Endothelial cell of umbilical vein (primary cell): ENCODE data around the gene KAZN. TPM values are rescaled to one million over a fixed set of nuclear protein-coding genes. Genes with fewer than 3 reads are reported as not detected.

Experiments
- BruUV-seq: library from RNA; stranded (reverse); fragments of 400-500 nt; replicated peaks from 2 replicates; lab custom pipeline; 2021; lab: Mats Ljungman, UMichigan
- CTCF ChIA-PET: fragments of 300-600, 350-600 bp; sonication (Branson Sonifier 250); formaldehyde crosslinking; loops from one replicate; lab custom pipeline; 2021; ENCODE audit warnings: antibody characterized with exemption, inconsistent platforms; lab: Charles Lee
- POLR2A ChIA-PET: fragments of 300-600, 350-600 bp; sonication (Branson Sonifier 250); formaldehyde crosslinking; loops from one replicate; lab custom pipeline; 2021; ENCODE audit warnings: antibody characterized with exemption, inconsistent platforms; lab: Charles Lee
- DNase-seq: peaks from one replicate; pipeline ENCODE4 v3.0.0-alpha.2; 2011; ENCODE audit warnings: low read depth, low spot score
- FAIRE-seq: peaks from 2 replicates; lab custom pipeline; 2011; peaks lifted over from hg19 to GRCh38; lab: Jason Lieb, UNC
- H2AFZ ChIP-seq: 2 replicates; pipeline ENCODE4 v1.6.0; 2012; ENCODE audit warnings: low read depth, low read length, control low read depth, inconsistent platforms
- H3K27ac ChIP-seq: 2 replicates; pipeline ENCODE4 v1.5.1; 2011; ENCODE audit warnings: low read depth, mild to moderate bottlenecking, control low read depth, low read length, moderate library complexity; ENCODE audit not compliant: insufficient read depth
- H3K27me3 ChIP-seq, 2 experiments: 2 replicates each; pipeline versions ENCODE4 v1.6.0 to v1.6.1; 2011; ENCODE audit warnings: low read length in 2 of 2, mixed read lengths in 1 of 2; ENCODE audit not compliant: control insufficient read depth in 2 of 2, insufficient read depth in 2 of 2
- H3K36me3 ChIP-seq, 2 experiments: 2 replicates in 1 of 2; 3 replicates in 1 of 2; pipeline ENCODE4 v1.5.1; 2011; ENCODE audit warnings: low read length in 2 of 2, mild to moderate bottlenecking in 1 of 2, moderate library complexity in 1 of 2; ENCODE audit not compliant: control insufficient read depth in 2 of 2, insufficient read depth in 2 of 2; ENCODE audit errors: extremely low read depth in 1 of 2
- H3K4me1 ChIP-seq: 3 replicates; pipeline ENCODE4 v1.5.1; 2011; ENCODE audit warnings: mild to moderate bottlenecking, low read length; ENCODE audit not compliant: control insufficient read depth, insufficient read depth; ENCODE audit errors: extremely low read depth
- H3K4me2 ChIP-seq: 2 replicates; pipeline ENCODE4 v1.6.1; 2011; ENCODE audit warnings: low read length, control low read depth, mixed read lengths; ENCODE audit not compliant: insufficient read depth
- H3K4me3 ChIP-seq, 3 experiments: fragments of 200-600 bp in 1 of 3; sonication (generic), shearing (Covaris generic) in 1 of 3; replicated peaks in 1 of 3; 2 replicates each; pipeline ENCODE4 v1.5.1; 2011 to 2016; ENCODE audit warnings: control low read depth in 3 of 3, low read length in 3 of 3, mild to moderate bottlenecking in 2 of 3, inconsistent platforms in 1 of 3, low read depth in 1 of 3, moderate library complexity in 1 of 3; ENCODE audit not compliant: insufficient read depth in 1 of 3
- H3K79me2 ChIP-seq: 2 replicates; pipeline ENCODE4 v1.6.0; 2012; ENCODE audit warnings: low read length, inconsistent platforms; ENCODE audit not compliant: control insufficient read depth, insufficient read depth
- H3K9ac ChIP-seq: replicated peaks from 2 replicates; pipeline ENCODE3; 2011; ENCODE audit warnings: low read length, control low read depth; ENCODE audit not compliant: insufficient read depth; ENCODE audit errors: extremely low read depth
- H3K9me1 ChIP-seq: replicated peaks from 3 replicates; pipeline ENCODE4 v1.6.0; 2011; ENCODE audit warnings: mild to moderate bottlenecking, low read length; ENCODE audit not compliant: control insufficient read depth, insufficient read depth; ENCODE audit errors: extremely low read depth
- H3K9me3 ChIP-seq: replicated peaks from 2 replicates; pipeline ENCODE4 v1.5.1; 2012; ENCODE audit warnings: low read length, inconsistent platforms; ENCODE audit not compliant: control insufficient read depth, insufficient read depth
- H4K20me1 ChIP-seq: replicated peaks from 2 replicates; pipeline ENCODE3; 2011; ENCODE audit warnings: mild to moderate bottlenecking, low read length; ENCODE audit not compliant: control insufficient read depth, insufficient read depth; ENCODE audit errors: extremely low read depth
- EZH2 ChIP-seq: IDR thresholded peaks from 2 replicates; pipeline ENCODE4 v1.6.1; 2012; ENCODE audit warnings: borderline replicate concordance, low read depth, mild to moderate bottlenecking, moderate library complexity, low read length, inconsistent platforms; ENCODE audit not compliant: severe bottlenecking
- GATA2 ChIP-seq: IDR thresholded peaks from 2 replicates; pipeline ENCODE4 v1.7.0; 2011; ENCODE audit warnings: low read depth, mild to moderate bottlenecking, moderate library complexity, mixed read lengths, low read length; ENCODE audit not compliant: insufficient read length, insufficient read depth
- JUN ChIP-seq: IDR thresholded peaks from 2 replicates; pipeline ENCODE4 v1.6.1; 2011; ENCODE audit warnings: borderline replicate concordance, low read depth; ENCODE audit not compliant: insufficient read length, insufficient read depth
- dilution Hi-C: fragments of 300-500 bp; cut with MboI; formaldehyde crosslinking; loops from one replicate; pipeline ENCODE4 v1.15.0; 2019; ENCODE audit warnings: low sequenced_read_pairs; ENCODE audit not compliant: extremely low pct_ligation_motif_present
- intact Hi-C: fragments of 100-400 bp; cut with micrococcal nuclease; formaldehyde crosslinking; loops from one replicate; pipeline ENCODE4 v1.10.0; 2022
- polyA plus RNA-seq, 4 experiments: library from polyadenylated mRNA; depleted of rRNA in 3 of 4; stranded (reverse) in 3 of 4; unstranded in 1 of 4; fragments of >200 nt; gene quantifications; 2 replicates each; pipeline versions ENCODE4 v1.2.1 to v1.2.3, GENCODE V29; 2011 to 2012; ENCODE audit warnings: missing spikeins in 1 of 4
- total RNA-seq: library from RNA; stranded (reverse); gene quantifications from 2 replicates; pipeline ENCODE4 v1.2.3, GENCODE V29; 2021
- TF ChIP-seq, protein P1 (sequence below), 2 donors: IDR thresholded peaks; 1 replicate in 1 of 2; 2 replicates in 1 of 2; pipeline ENCODE4 v1.5.1; 2011; ENCODE audit warnings: low read length in 2 of 2, mild to moderate bottlenecking in 2 of 2, moderate library complexity in 2 of 2, control low read depth in 1 of 2, inconsistent platforms in 1 of 2, low read depth in 1 of 2; ENCODE audit not compliant: insufficient read depth in 1 of 2; ENCODE audit errors: extremely low read depth in 1 of 2

Gene KAZN
- total and polyA plus RNA-seq, 2 donors (not counting 3 experiments of a cell fraction or from before 2014, with no cell fraction given): 1.6 to 5.8 TPM

DNA sequence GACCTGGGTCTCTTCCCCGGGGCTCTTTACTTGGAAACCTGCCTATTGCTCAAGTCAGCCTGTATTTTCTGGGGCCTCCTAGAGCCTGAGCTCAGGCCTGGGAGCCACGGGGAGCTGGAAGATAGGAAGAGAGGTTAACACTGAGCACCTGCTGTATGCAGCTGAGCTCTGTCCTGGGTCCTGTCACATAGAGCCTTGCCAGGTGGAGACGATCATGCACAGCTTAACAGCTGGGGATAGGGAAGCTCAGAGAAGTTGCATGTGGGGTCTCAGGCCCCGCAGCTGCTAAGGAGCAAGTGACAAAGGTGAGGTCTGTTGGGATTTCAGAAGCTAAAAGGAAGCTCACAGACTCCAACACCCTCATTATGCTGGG is 427.6 kb downstream of the KAZN start:
- intact Hi-C loops (loop anchor here (2.0 kb wide), 1 partner anchor 17 kb away; no protein-coding TSS in a partner anchor), dilution Hi-C loops (no loop called here)
- H3K4me3 ChIP-seq: no peak overlapping the region
- BruUV-seq: no TSS peak
- H3K9ac ChIP-seq: no peak overlapping the region
- H3K36me3 ChIP-seq: no peaks in the 10 kb centered on the region
- CTCF ChIA-PET: interaction anchor here (1.0 to 4.3 kb wide), 9 partner anchors 11 to 247 kb away, joined by 3 to 29 read pairs (median 4); no protein-coding TSS in a partner anchor
- peaks cover 10% of the 10 kb centered on the region for H3K4me1 ChIP-seq
- H3K27me3 ChIP-seq: no peaks in the 10 kb centered on the region
- FAIRE-seq (no peak), DNase-seq (no peak)
- POLR2A ChIA-PET: no interaction called here
- no peaks in the 10 kb centered on the region for H3K9me3 ChIP-seq
- H2AFZ ChIP-seq: no peak overlapping the region
- H3K27ac ChIP-seq: no peak overlapping the region
- no peak overlapping the region for H3K4me2 ChIP-seq
- H4K20me1 ChIP-seq: no peaks in the 10 kb centered on the region
- TF ChIP-seq JUN: no peak
- no peak for TF ChIP-seq GATA2
- H3K79me2 ChIP-seq: no peaks in the 10 kb centered on the region
- H3K9me1 ChIP-seq: no peaks in the 10 kb centered on the region

DNA sequence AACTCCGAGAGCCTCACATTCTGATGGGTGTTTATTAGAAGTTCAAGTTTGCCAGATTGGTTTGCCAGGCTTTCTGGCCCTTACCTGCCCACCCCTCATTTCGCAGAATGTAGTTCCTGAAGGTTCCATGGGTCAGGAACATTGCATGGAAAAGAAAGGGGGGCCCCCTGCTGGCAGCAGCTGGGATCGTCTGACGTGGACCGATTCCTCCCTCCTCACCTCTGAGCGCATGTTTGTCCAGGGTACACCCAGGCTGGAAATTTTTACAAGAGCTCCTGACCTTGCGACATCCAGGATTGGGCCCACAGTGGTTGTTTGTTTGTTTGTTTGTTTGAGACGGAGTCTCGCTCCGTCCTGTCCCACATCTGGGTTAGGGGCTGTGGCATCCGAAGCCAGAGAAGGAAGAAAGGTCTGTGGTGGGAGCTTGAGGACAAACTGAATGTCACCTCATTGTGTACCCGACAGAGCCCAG is 429.1 kb downstream of the KAZN start:
- dilution Hi-C loops: no loop called here
- Histone ChIP-seq H3K9ac (no peak overlapping the region), H3K9me1 (no peaks in the 10 kb centered on the region), H4K20me1 (no peaks in the 10 kb centered on the region), H3K27me3 (no peaks in the 10 kb centered on the region), H3K27ac (no peak overlapping the region), H3K4me3 (no peak overlapping the region), H3K4me2 (no peak overlapping the region), H3K4me1 (peaks cover 5% of the 10 kb centered on the region), H3K79me2 (no peaks in the 10 kb centered on the region), H3K9me3 (no peaks in the 10 kb centered on the region), H3K36me3 (no peaks in the 10 kb centered on the region), H2AFZ (no peak overlapping the region)
- FAIRE-seq: peak; percentile 91
- peak; percentile 62 for DNase-seq
- BruUV-seq: no TSS peak
- intact Hi-C loops: loop anchor here (1.0 to 2.0 kb wide), 3 partner anchors 19 to 112 kb away; no protein-coding TSS in a partner anchor
- ChIA-PET CTCF (interaction anchor here (0.7 to 4.3 kb wide), 19 partner anchors 8 to 131 kb away, joined by 3 to 29 read pairs (median 5); no protein-coding TSS in a partner anchor), POLR2A (no interaction called here)
- TF ChIP-seq EZH2: no peak
- TF ChIP-seq, protein P1, sequence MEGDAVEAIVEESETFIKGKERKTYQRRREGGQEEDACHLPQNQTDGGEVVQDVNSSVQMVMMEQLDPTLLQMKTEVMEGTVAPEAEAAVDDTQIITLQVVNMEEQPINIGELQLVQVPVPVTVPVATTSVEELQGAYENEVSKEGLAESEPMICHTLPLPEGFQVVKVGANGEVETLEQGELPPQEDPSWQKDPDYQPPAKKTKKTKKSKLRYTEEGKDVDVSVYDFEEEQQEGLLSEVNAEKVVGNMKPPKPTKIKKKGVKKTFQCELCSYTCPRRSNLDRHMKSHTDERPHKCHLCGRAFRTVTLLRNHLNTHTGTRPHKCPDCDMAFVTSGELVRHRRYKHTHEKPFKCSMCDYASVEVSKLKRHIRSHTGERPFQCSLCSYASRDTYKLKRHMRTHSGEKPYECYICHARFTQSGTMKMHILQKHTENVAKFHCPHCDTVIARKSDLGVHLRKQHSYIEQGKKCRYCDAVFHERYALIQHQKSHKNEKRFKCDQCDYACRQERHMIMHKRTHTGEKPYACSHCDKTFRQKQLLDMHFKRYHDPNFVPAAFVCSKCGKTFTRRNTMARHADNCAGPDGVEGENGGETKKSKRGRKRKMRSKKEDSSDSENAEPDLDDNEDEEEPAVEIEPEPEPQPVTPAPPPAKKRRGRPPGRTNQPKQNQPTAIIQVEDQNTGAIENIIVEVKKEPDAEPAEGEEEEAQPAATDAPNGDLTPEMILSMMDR (IDR thresholded peaks at IDR 0.05; ENCODE audit: extremely low read depth in 1 of 2, insufficient read depth in 1 of 2, low read depth in 1 of 2, low read length in 2 of 2): peak; percentile 84 to 91
